GM18867 (cell line): ENCODE measurements around the gene ERVFRD-1.
"Not testable (repeated sequence)": the region's sequence is repeated elsewhere in the genome, so short reads cannot be mapped to it uniquely, and the experiment has no call there.

Source experiments
- ATAC-seq: cut with Tn5 transposase; IDR thresholded peaks from one replicate; pipeline ENCODE4 v1.9.1; 2021; ENCODE audit warnings: mild to moderate bottlenecking, moderate library complexity; ENCODE audit not compliant: unreplicated experiment

Gene ERVFRD-1

DNA sequence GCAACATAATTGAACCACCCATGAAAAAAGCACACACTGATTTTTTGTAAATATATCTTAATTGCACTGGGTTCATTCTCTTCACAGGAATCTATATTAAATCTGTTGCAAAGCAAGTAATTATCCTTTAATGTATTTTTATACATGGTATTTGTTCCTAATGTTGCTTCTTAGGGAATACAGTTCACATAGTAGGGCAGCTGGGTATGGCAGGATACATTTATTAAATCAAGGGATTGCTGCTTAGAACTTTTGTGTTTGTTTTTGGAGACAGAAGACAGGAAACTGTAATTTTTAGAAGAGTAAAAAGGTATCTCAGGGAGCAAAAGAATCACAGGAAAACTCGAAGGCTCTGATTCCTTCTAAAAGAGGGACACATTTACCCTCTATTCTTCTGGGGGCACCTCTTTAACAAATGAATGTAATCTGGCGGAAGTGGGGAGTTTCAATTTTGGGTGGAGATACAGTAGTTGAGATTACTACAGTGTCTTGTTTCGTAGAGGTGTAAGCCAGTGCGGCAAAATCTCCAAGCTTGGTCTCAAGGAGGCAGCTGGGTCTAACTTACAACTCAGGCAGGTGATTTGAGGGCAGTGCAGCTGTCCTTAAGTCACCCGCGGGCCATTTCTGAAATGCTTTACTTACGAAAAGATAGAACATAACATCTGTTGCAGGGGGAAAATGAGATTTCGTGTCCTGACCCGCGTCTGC, 18.7 kb downstream of the ERVFRD-1 start:
- peak; percentile 38 for ATAC-seq

GRCh38 chr6:11091141-11091540, 20.4 kb downstream of the ERVFRD-1 start:
- ATAC-seq = not testable (repeated sequence)

DNA sequence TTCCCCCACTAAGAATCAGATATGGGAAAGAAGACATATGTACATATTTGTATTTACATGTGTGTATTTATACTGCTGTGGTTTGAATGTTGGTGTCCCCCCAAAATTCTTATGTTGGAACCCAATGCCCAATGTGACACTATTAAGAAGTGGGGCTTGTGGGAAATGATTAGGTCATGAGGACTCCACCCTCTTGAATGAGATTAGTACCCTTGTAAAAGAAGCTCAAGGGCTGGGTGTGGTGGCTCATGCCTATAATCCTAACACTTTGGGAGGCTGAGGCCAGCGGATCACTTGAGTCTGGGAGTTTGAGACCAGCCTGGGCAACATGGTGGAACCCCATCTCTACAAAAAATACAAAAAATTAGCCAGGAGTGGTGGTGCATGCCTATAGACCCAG, 21.8 kb downstream of the ERVFRD-1 start:
- ATAC-seq = no peak

- ATAC-seq = not testable (repeated sequence)
Observed at GRCh38 chr6:11087141-11087812, 24.2 kb downstream of the ERVFRD-1 start.

DNA sequence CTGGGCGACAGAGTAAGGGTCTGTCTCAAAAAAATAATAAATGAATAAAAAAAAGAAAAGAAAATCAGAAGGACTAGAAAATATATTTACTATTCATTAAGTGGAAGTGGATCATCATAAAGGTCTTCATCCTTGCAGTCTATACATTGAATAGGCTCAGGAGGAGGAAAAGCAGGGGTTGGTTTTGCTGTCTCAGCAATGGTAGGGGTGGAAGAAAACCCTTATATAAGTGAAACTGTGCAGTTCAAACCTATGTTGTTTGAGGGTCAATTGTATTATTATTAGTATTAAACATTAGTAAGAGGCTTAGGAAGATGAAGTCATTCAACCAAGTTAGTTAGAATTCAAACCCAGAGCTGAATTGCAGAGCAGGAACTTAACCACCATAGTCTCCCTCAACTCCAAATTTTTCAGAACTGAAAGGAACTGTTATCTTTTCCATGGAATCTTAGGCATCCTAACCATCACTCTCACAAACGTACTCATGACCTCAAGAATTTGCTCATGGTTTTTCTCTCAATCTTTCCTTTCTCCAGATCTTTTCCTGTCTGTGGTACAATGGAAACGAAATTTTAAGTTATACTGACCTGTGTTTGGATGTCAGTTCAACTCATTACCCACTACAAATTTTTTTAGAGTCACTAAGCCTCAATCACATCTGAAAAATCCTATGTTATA, 25.6 kb downstream of the ERVFRD-1 start:
- no peak for ATAC-seq

- no peak for ATAC-seq
Observed at GRCh38 chr6:11083956-11084355, 27.6 kb downstream of the ERVFRD-1 start.

DNA sequence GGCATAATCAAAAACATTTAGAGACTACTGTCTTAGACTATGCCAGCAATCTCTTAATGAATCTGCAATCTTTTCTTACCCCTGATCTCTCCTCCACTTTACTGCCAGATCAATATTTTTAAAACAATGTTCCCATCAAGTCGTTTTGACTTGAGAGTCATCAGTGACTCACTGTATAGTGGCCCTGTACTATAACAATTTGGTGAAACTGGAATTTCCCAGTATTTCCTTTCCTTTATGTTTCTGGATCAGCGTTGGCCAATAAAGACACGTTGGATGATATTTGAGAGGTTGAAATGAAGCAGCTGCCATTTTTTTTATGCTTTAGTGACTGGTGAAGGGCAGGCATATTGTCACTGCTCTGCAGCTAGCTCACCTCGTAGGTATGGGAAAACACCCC, 28.0 kb downstream of the ERVFRD-1 start:
- no peak for ATAC-seq

DNA sequence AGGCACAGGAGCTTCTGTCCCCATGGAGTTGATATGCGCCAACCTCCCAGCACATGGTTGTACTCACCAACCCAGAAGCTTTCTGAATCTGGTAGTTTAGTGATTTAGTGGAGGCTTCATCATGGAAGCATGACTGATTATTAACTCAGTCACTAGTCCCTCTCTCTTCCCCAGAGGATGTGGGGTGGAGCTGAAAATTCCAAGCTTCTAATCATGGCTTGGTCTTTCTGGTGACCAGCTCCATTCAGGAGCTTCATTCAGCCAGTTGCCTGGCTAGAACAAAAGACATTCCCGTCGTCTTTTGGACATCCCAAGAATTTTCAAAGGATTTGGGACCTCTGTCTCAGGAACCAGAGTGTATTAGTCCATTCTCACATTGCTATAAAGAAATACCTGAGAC, 31.2 kb downstream of the ERVFRD-1 start:
- no peak for ATAC-seq

- ATAC-seq = no peak
Observed at GRCh38 chr6:11078266-11078665, 33.3 kb downstream of the ERVFRD-1 start.

DNA sequence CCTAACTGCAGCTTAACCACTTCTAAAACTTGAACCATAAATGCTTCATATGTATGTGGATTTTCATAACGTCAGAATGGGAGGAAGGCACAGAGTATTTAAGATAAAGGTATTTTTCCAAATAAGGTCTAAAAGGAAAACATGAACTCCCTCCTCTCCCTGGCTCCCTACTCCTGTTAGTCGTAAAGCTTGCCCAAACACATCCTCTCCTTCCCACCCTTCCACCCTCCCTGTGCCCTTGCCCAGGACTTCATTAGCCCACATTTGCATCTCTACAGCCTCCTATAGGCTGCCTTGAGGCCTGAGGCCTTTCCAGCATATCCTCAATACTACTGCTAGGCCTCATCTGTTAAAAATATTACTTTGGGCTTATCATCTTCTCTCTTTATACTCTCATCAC, 35.0 kb downstream of the ERVFRD-1 start:
- no peak for ATAC-seq

GRCh38 chr6:11072101-11072500, 39.4 kb downstream of the ERVFRD-1 start:
- no peak for ATAC-seq

DNA sequence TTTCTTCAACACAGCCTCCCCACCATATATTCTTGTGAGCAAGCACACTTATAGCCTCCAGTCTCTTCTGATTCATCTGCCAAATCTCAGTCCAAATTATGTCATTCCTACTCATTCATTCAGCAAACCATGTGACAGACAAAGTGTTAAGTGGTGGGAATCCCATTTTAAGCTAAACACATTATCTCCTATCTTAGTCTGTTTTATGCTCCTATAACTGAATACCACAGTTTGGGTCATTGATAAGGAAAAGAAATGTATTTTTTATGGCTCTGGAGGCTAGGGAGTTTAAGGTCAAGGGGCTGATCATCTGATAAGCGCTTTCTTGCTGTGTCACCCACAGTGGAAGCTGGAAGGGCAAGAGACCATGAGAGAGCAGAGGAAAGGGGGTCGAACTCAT, 41.8 kb downstream of the ERVFRD-1 start:
- ATAC-seq = no peak

DNA sequence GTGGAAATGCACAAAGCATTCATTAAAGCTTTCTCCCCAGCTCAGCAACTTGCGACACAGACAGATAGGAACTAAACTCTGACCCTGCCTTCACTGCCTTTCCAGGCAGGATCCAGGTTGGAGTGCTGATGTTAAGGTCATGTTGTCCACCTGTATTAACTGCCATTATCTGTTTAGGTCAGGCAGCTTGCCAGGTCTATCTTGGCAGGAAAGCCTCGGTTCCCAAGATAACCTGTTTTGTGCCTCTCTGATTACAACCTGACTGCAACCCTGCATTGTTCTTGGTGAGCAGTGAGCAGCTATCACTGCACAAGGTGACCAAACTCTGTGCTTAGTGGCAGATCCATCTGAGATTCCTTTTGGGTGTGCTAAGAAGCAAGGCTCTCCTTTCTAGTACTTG, 44.2 kb downstream of the ERVFRD-1 start:
- no peak for ATAC-seq

- no peak for ATAC-seq
Observed at GRCh38 chr6:11066505-11067347, 44.8 kb downstream of the ERVFRD-1 start.

GRCh38 chr6:11065436-11066202, 45.9 kb downstream of the ERVFRD-1 start:
- ATAC-seq = no peak

- no peak for ATAC-seq
Observed at GRCh38 chr6:11064836-11065235, 46.7 kb downstream of the ERVFRD-1 start.

DNA sequence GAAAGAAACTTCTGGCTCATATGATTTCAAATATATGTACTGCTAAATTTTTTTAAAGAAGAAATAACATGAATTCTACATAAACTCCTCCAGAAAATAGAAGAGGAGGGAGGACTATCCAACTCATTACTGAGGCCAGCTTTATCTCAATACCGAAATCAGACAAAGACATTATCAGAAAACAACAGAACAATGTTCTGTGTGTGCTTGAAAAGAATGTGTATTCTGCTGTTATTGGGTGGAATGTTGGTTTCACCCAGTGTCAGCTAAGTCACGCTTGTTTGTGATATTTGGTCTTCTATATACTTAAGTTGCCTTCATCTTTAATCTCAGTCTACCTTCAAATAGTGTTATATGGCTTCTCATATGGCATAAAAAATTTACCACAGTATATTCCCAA, 48.8 kb downstream of the ERVFRD-1 start:
- ATAC-seq = no peak

- ATAC-seq = no peak
Observed at GRCh38 chr6:11062083-11062482, 49.4 kb downstream of the ERVFRD-1 start.

- ATAC-seq = no peak
Observed at GRCh38 chr6:11058406-11058805, 53.1 kb downstream of the ERVFRD-1 start.

DNA sequence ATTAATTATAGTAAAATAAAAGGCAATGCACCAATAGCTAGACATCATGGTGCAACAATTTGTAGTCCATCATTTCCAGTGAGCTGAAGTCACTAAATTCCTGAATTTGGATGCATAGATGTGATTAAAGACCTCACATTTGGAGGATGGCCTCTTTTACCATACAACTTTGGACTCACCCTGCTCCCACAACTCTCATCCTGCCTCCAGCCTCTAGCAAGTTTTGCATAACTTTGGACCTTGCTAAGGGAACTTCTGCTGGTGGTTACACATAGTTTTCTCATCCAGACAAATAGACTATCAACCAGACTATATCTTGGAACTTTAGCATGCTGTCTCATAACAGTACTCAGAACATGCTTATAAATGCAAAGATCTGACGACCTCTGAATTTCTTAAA, 54.7 kb downstream of the ERVFRD-1 start:
- ATAC-seq = no peak
